Mucosa of stomach (tissue), 1 donor: ENCODE results near the gene MLLT3.

Source experiments
- H3K27me3 ChIP-seq: one replicate; pipeline ENCODE4 v1.7.0; 2013; ENCODE audit warnings: mild to moderate bottlenecking, low read length; ENCODE audit not compliant: control insufficient read depth, insufficient read depth
- H3K36me3 ChIP-seq: one replicate; pipeline ENCODE4 v1.7.0; 2013; ENCODE audit warnings: low read length; ENCODE audit not compliant: control insufficient read depth, insufficient read depth
- H3K4me1 ChIP-seq: one replicate; pipeline ENCODE4 v1.7.0; 2013; ENCODE audit warnings: mild to moderate bottlenecking, low read length; ENCODE audit not compliant: control insufficient read depth, insufficient read depth
- H3K4me3 ChIP-seq: one replicate; pipeline ENCODE4 v1.7.0; 2013; ENCODE audit warnings: low read length
- H3K9ac ChIP-seq: one replicate; pipeline ENCODE4 v1.7.0; 2013; ENCODE audit warnings: mild to moderate bottlenecking, low read length, moderate library complexity
- H3K9me3 ChIP-seq: one replicate; pipeline ENCODE4 v1.7.0; 2013; ENCODE audit warnings: mild to moderate bottlenecking, low read length, moderate library complexity; ENCODE audit not compliant: control insufficient read depth
- donor health status: Pancreatic carcinoma.

Gene MLLT3

GRCh38 chr9:20512106-20512505 is 110.2 kb downstream of the MLLT3 start:
- no peak overlapping the region for H3K4me3 ChIP-seq
- H3K36me3 ChIP-seq: no peaks in the 10 kb centered on the region
- peaks cover 1% of the 10 kb centered on the region for H3K4me1 ChIP-seq
- no peaks in the 10 kb centered on the region for H3K9me3 ChIP-seq
- no peaks in the 10 kb centered on the region for H3K27me3 ChIP-seq
- no peak overlapping the region for H3K9ac ChIP-seq

- no peaks in the 10 kb centered on the region for H3K36me3 ChIP-seq
- no peaks in the 10 kb centered on the region for H3K9me3 ChIP-seq
- H3K27me3 ChIP-seq: no peaks in the 10 kb centered on the region
- H3K9ac ChIP-seq: no peak overlapping the region
- H3K4me1 ChIP-seq: peaks cover 5% of the 10 kb centered on the region
- no peak overlapping the region for H3K4me3 ChIP-seq
These were observed 110.6 kb downstream of the MLLT3 start for GRCh38 chr9:20511686-20512085.

GRCh38 chr9:20509466-20509865 is 112.8 kb downstream of the MLLT3 start:
- no peaks in the 10 kb centered on the region for H3K9me3 ChIP-seq
- no peaks in the 10 kb centered on the region for H3K27me3 ChIP-seq
- H3K36me3 ChIP-seq: no peaks in the 10 kb centered on the region
- H3K4me3 ChIP-seq: no peak overlapping the region
- no peak overlapping the region for H3K9ac ChIP-seq
- H3K4me1 ChIP-seq: peaks cover 6% of the 10 kb centered on the region

GRCh38 chr9:20508242-20508641 is 114.1 kb downstream of the MLLT3 start:
- no peak overlapping the region for H3K4me3 ChIP-seq
- no peak overlapping the region for H3K9ac ChIP-seq
- no peaks in the 10 kb centered on the region for H3K36me3 ChIP-seq
- no peaks in the 10 kb centered on the region for H3K9me3 ChIP-seq
- no peaks in the 10 kb centered on the region for H3K27me3 ChIP-seq
- H3K4me1 ChIP-seq: peaks cover 6% of the 10 kb centered on the region

- H3K4me1 ChIP-seq: peaks cover 6% of the 10 kb centered on the region
- no peaks in the 10 kb centered on the region for H3K36me3 ChIP-seq
- no peak overlapping the region for H3K4me3 ChIP-seq
- no peaks in the 10 kb centered on the region for H3K27me3 ChIP-seq
- H3K9me3 ChIP-seq: no peaks in the 10 kb centered on the region
- H3K9ac ChIP-seq: no peak overlapping the region
These were observed 114.9 kb downstream of the MLLT3 start for GRCh38 chr9:20507431-20507830.

GRCh38 chr9:20506099-20506900 is 116.0 kb downstream of the MLLT3 start:
- Histone ChIP-seq H3K36me3 (no peaks in the 10 kb centered on the region), H3K4me3 (no peak overlapping the region), H3K27me3 (no peaks in the 10 kb centered on the region), H3K9me3 (no peaks in the 10 kb centered on the region), H3K4me1 (peaks cover 6% of the 10 kb centered on the region), H3K9ac (no peak overlapping the region)

- H3K36me3 ChIP-seq: no peaks in the 10 kb centered on the region
- no peaks in the 10 kb centered on the region for H3K9me3 ChIP-seq
- peaks cover 6% of the 10 kb centered on the region for H3K4me1 ChIP-seq
- H3K9ac ChIP-seq: no peak overlapping the region
- no peaks in the 10 kb centered on the region for H3K27me3 ChIP-seq
- no peak overlapping the region for H3K4me3 ChIP-seq
These were observed 116.7 kb downstream of the MLLT3 start for GRCh38 chr9:20505574-20505973.

- Histone ChIP-seq H3K4me1 (peaks cover 6% of the 10 kb centered on the region), H3K9ac (no peak overlapping the region), H3K9me3 (no peaks in the 10 kb centered on the region), H3K27me3 (no peaks in the 10 kb centered on the region), H3K36me3 (no peaks in the 10 kb centered on the region), H3K4me3 (no peak overlapping the region)
These were observed 117.4 kb downstream of the MLLT3 start for GRCh38 chr9:20504930-20505329.

GRCh38 chr9:20500101-20500500 is 122.2 kb downstream of the MLLT3 start:
- Histone ChIP-seq H3K9ac (no peak overlapping the region), H3K4me1 (no peaks in the 10 kb centered on the region), H3K36me3 (no peaks in the 10 kb centered on the region), H3K27me3 (no peaks in the 10 kb centered on the region), H3K4me3 (no peak overlapping the region), H3K9me3 (no peaks in the 10 kb centered on the region)

GRCh38 chr9:20499013-20499412 is 123.3 kb downstream of the MLLT3 start:
- no peaks in the 10 kb centered on the region for H3K9me3 ChIP-seq
- H3K27me3 ChIP-seq: no peaks in the 10 kb centered on the region
- no peaks in the 10 kb centered on the region for H3K4me1 ChIP-seq
- no peak overlapping the region for H3K4me3 ChIP-seq
- no peaks in the 10 kb centered on the region for H3K36me3 ChIP-seq
- H3K9ac ChIP-seq: no peak overlapping the region

- Histone ChIP-seq H3K4me1 (no peaks in the 10 kb centered on the region), H3K4me3 (no peak overlapping the region), H3K27me3 (no peaks in the 10 kb centered on the region), H3K9me3 (no peaks in the 10 kb centered on the region), H3K36me3 (no peaks in the 10 kb centered on the region), H3K9ac (no peak overlapping the region)
These were observed 126.0 kb downstream of the MLLT3 start for GRCh38 chr9:20496328-20496727.

GRCh38 chr9:20495098-20495497 is 127.2 kb downstream of the MLLT3 start:
- H3K36me3 ChIP-seq: no peaks in the 10 kb centered on the region
- no peaks in the 10 kb centered on the region for H3K27me3 ChIP-seq
- no peak overlapping the region for H3K4me3 ChIP-seq
- no peaks in the 10 kb centered on the region for H3K4me1 ChIP-seq
- no peaks in the 10 kb centered on the region for H3K9me3 ChIP-seq
- no peak overlapping the region for H3K9ac ChIP-seq

- Histone ChIP-seq H3K4me3 (no peak overlapping the region), H3K4me1 (no peaks in the 10 kb centered on the region), H3K9me3 (no peaks in the 10 kb centered on the region), H3K9ac (no peak overlapping the region), H3K36me3 (no peaks in the 10 kb centered on the region), H3K27me3 (no peaks in the 10 kb centered on the region)
These were observed 128.3 kb downstream of the MLLT3 start for GRCh38 chr9:20494035-20494434.
